IMR-90 (cell line): ENCODE measurements around the gene ZNF268. TPM values are rescaled to one million over a fixed set of nuclear protein-coding genes. Genes with fewer than 3 reads are reported as not detected.

Experiments used
- ATAC-seq: fragments of 200-7000 bp; cut with Tn5 transposase; 2 replicates; pipeline ENCODE4 v1.9.1; 2020; ENCODE audit warnings: low read depth, mild to moderate bottlenecking, moderate library complexity
- BruUV-seq: library from RNA; stranded (reverse); fragments of 400-500 nt; replicated peaks from 2 replicates; lab custom pipeline; 2021; lab: Mats Ljungman, UMichigan
- CTCF ChIA-PET: fragments of 300-600 bp; formaldehyde crosslinking; extraction: SDS; loops from one replicate; lab custom pipeline; 2021; ENCODE audit warnings: antibody characterized with exemption; lab: Yijun Ruan, JAX
- POLR2A ChIA-PET: fragments of 300-600 bp; sonication (Branson Sonifier 250); formaldehyde crosslinking; loops from one replicate; lab custom pipeline; 2022; ENCODE audit warnings: antibody characterized with exemption; ENCODE audit not compliant: unreplicated experiment; lab: Charles Lee
- DNase-seq: peaks from one replicate; pipeline ENCODE4 v3.0.0; 2013
- H2AFZ ChIP-seq: replicated peaks from 2 replicates; pipeline ENCODE3; 2013; ENCODE audit warnings: low read length, mild to moderate bottlenecking; ENCODE audit not compliant: poor library complexity
- H2AK5ac ChIP-seq: 2 replicates; pipeline ENCODE4 v1.6.1; 2013; ENCODE audit warnings: low read depth, low read length, inconsistent platforms
- H2AK9ac ChIP-seq: replicated peaks from 2 replicates; pipeline ENCODE3; 2013; ENCODE audit warnings: mild to moderate bottlenecking, low read depth, low read length, moderate library complexity; ENCODE audit not compliant: poor library complexity
- H2BK120ac ChIP-seq: 2 replicates; pipeline ENCODE4 v1.6.1; 2013; ENCODE audit warnings: low read depth, low read length, inconsistent platforms
- H2BK15ac ChIP-seq: 3 replicates; pipeline ENCODE4 v1.6.1; 2013; ENCODE audit warnings: low read depth, low read length, inconsistent platforms
- H2BK20ac ChIP-seq: 2 replicates; pipeline ENCODE4 v1.6.1; 2013; ENCODE audit warnings: low read depth, mild to moderate bottlenecking, inconsistent platforms, low read length, moderate library complexity
- H2BK5ac ChIP-seq: 2 replicates; pipeline ENCODE4 v1.6.1; 2013; ENCODE audit warnings: mild to moderate bottlenecking, low read depth, low read length, inconsistent platforms; ENCODE audit not compliant: poor library complexity, severe bottlenecking
- H3K14ac ChIP-seq: replicated peaks from 2 replicates; pipeline ENCODE4 v1.6.1; 2013; ENCODE audit warnings: low read depth, low read length, inconsistent platforms
- H3K18ac ChIP-seq: 2 replicates; pipeline ENCODE4 v1.6.1; 2013; ENCODE audit warnings: low read depth, low read length, control low read depth
- H3K23ac ChIP-seq: 2 replicates; pipeline ENCODE4 v1.6.1; 2013; ENCODE audit warnings: low read depth, low read length, inconsistent platforms
- H3K27ac ChIP-seq: 2 replicates; pipeline ENCODE4 v1.5.1; 2013; ENCODE audit warnings: mild to moderate bottlenecking, control low read depth, low read length; ENCODE audit not compliant: insufficient read depth
- H3K27me3 ChIP-seq: 2 replicates; pipeline ENCODE4 v1.6.1; 2013; ENCODE audit warnings: low read length; ENCODE audit not compliant: control insufficient read depth, insufficient read depth
- H3K36me3 ChIP-seq: 2 replicates; pipeline ENCODE4 v1.6.1; 2013; ENCODE audit warnings: low read length, mixed read lengths; ENCODE audit not compliant: control insufficient read depth, insufficient read depth
- H3K4ac ChIP-seq: 2 replicates; pipeline ENCODE4 v1.6.1; 2013; ENCODE audit warnings: low read depth, low read length, inconsistent platforms
- H3K4me1 ChIP-seq: 2 replicates; pipeline ENCODE4 v1.6.1; 2013; ENCODE audit warnings: low read length, mixed read lengths; ENCODE audit not compliant: control insufficient read depth, insufficient read depth
- H3K4me2 ChIP-seq: 2 replicates; pipeline ENCODE4 v1.6.1; 2013; ENCODE audit warnings: low read depth, mild to moderate bottlenecking, control low read depth, low read length, moderate library complexity
- H3K4me3 ChIP-seq: 2 replicates; pipeline ENCODE4 v1.5.1; 2013; ENCODE audit warnings: low read depth, mild to moderate bottlenecking, control low read depth, low read length, moderate library complexity; ENCODE audit not compliant: insufficient read depth
- H3K56ac ChIP-seq: 2 replicates; pipeline ENCODE4 v1.6.1; 2013; ENCODE audit warnings: low read length, inconsistent platforms; ENCODE audit not compliant: insufficient read depth; ENCODE audit errors: extremely low read depth
- H3K79me1 ChIP-seq, 2 experiments: 2 replicates each; pipeline ENCODE4 v1.6.1; 2013; ENCODE audit warnings: low read length in 2 of 2, inconsistent platforms in 1 of 2, low read depth in 1 of 2
- H3K9ac ChIP-seq: 2 replicates; pipeline ENCODE4 v1.6.1; 2013; ENCODE audit warnings: low read depth, low read length, control low read depth
- H3K9me1 ChIP-seq: 2 replicates; pipeline ENCODE4 v1.6.1; 2013; ENCODE audit warnings: low read length, inconsistent platforms; ENCODE audit not compliant: insufficient read depth
- H3K9me3 ChIP-seq: 2 replicates; pipeline ENCODE4 v1.6.1; 2013; ENCODE audit warnings: low read length; ENCODE audit not compliant: control insufficient read depth, insufficient read depth
- H4K20me1 ChIP-seq: 2 replicates; pipeline ENCODE4 v1.6.1; 2013; ENCODE audit warnings: low read length, inconsistent platforms; ENCODE audit not compliant: insufficient read depth
- H4K5ac ChIP-seq: 2 replicates; pipeline ENCODE4 v1.6.1; 2013; ENCODE audit warnings: mild to moderate bottlenecking, low read depth, low read length, control low read depth
- H4K8ac ChIP-seq, 2 experiments: 2 replicates each; pipeline ENCODE4 v1.6.1; 2013; ENCODE audit warnings: low read depth in 2 of 2, low read length in 2 of 2, control low read depth in 1 of 2, inconsistent platforms in 1 of 2
- H4K91ac ChIP-seq: 2 replicates; pipeline ENCODE4 v1.6.1; 2013; ENCODE audit warnings: low read depth, low read length, inconsistent platforms; ENCODE audit not compliant: insufficient read depth
- BHLHE40 ChIP-seq: fragments of 150-350 bp; IDR thresholded peaks from 2 replicates; pipeline ENCODE4 v1.6.1; 2016; ENCODE audit warnings: mild to moderate bottlenecking, low read depth, low read length
- CEBPB ChIP-seq: IDR thresholded peaks from 2 replicates; pipeline ENCODE4 v1.6.1; 2012; ENCODE audit warnings: low read depth, low read length, improper control_type of control experiment
- CHD1 ChIP-seq: IDR thresholded peaks from 2 replicates; pipeline ENCODE4 v1.6.1; 2012; ENCODE audit warnings: low read depth, low read length, improper control_type of control experiment
- ELK1 ChIP-seq: fragments of 150-350 bp; IDR thresholded peaks from 2 replicates; pipeline ENCODE4 v1.6.1; 2016; ENCODE audit warnings: low read depth, mild to moderate bottlenecking, low read length, moderate library complexity, borderline replicate concordance
- FOS ChIP-seq: fragments of 150-350 bp; IDR thresholded peaks from 2 replicates; pipeline ENCODE4 v1.6.1; 2016; ENCODE audit warnings: low read depth, low read length
- MAFK ChIP-seq: IDR thresholded peaks from 2 replicates; pipeline ENCODE4 v1.6.1; 2012; ENCODE audit warnings: low read depth, low read length, improper control_type of control experiment
- MAZ ChIP-seq: IDR thresholded peaks from 2 replicates; pipeline ENCODE4 v1.6.1; 2012; ENCODE audit warnings: low read depth, mild to moderate bottlenecking, low read length, improper control_type of control experiment, moderate library complexity, borderline replicate concordance
- MXI1 ChIP-seq: IDR thresholded peaks from 2 replicates; pipeline ENCODE4 v1.6.1; 2012; ENCODE audit warnings: low read depth, mild to moderate bottlenecking, low read length, moderate library complexity, borderline replicate concordance
- NFE2L2 ChIP-seq: fragments of 150-350 bp; IDR thresholded peaks from 2 replicates; pipeline ENCODE4 v1.6.1; 2016; ENCODE audit warnings: low read depth, mild to moderate bottlenecking, low read length
- POLR2A ChIP-seq: IDR thresholded peaks from 2 replicates; pipeline ENCODE4 v1.6.1; 2012; ENCODE audit warnings: mild to moderate bottlenecking, low read depth, low read length
- RAD21 ChIP-seq: IDR thresholded peaks from 2 replicates; pipeline ENCODE4 v1.6.1; 2012; ENCODE audit warnings: low read length, improper control_type of control experiment
- RFX5 ChIP-seq: IDR thresholded peaks from 2 replicates; pipeline ENCODE4 v1.8.0; 2012; ENCODE audit warnings: low read depth, mild to moderate bottlenecking, low read length, moderate library complexity
- USF2 ChIP-seq: fragments of 150-350 bp; IDR thresholded peaks from 2 replicates; pipeline ENCODE4 v1.6.1; 2017; ENCODE audit warnings: mild to moderate bottlenecking, antibody characterized with exemption, low read length, low read depth
- WGBS, 2 experiments: methylation state at CpG; one replicate each; pipeline versions ENCODE4 v1.1.5 to v1.1.7; 2013; ENCODE audit warnings: missing lambda C conversion rate in 2 of 2; ENCODE audit not compliant: insufficient read length in 1 of 2; ENCODE audit errors: extremely low coverage in 2 of 2; 5-methylcytosine and 5-hydroxymethylcytosine counted together
- dilution Hi-C: fragments of 300-500 bp; cut with HindIII; formaldehyde crosslinking; loops from one replicate; pipeline ENCODE4 v1.14.3; 2018; ENCODE audit warnings: low sequenced_read_pairs; ENCODE audit not compliant: unreplicated experiment
- in situ Hi-C: fragments of 300-500 bp; cut with MboI; formaldehyde crosslinking; loops from 3 replicates; pipeline ENCODE4 v1.14.3; 2019; ENCODE audit warnings: low sequenced_read_pairs, inconsistent platforms, mixed read lengths
- intact Hi-C: fragments of 100-400 bp; cut with micrococcal nuclease; formaldehyde crosslinking; loops from 2 replicates; pipeline ENCODE4 v1.10.0; 2022
- polyA plus RNA-seq, 3 experiments: library from polyadenylated mRNA; depleted of rRNA; stranded (reverse); fragments of >200 nt; gene quantifications; 2 replicates each; pipeline ENCODE4 v1.2.3, GENCODE V29; 2012; ENCODE audit warnings: low replicate concordance in 1 of 3
- total RNA-seq: library from RNA; depleted of rRNA; stranded (reverse); fragments of >200 nt; gene quantifications from 2 replicates; pipeline ENCODE4 v1.2.3, GENCODE V29; 2012

ZNF268 gene
- total and polyA plus RNA-seq, 2 of the 4 experiments (the other 2 are of a cell fraction), result 6.7 to 54.5 TPM

- no TSS peak for BruUV-seq
- no peak overlapping the region for H3K4me2 ChIP-seq
- no peak overlapping the region for H3K23ac ChIP-seq
- H3K4me1 ChIP-seq, result no peaks in the 10 kb centered on the region
- H3K27ac ChIP-seq, result no peak overlapping the region
- H3K27me3 ChIP-seq, result no peaks in the 10 kb centered on the region
- H3K4ac ChIP-seq, result no peak overlapping the region
- no peak overlapping the region for H3K4me3 ChIP-seq
- dilution Hi-C loops, result no loop called here
- DNase-seq, result no peak
- H4K5ac ChIP-seq, result no peak overlapping the region
- H4K8ac ChIP-seq, result no peak overlapping the region
- no peaks in the 10 kb centered on the region for H3K9me1 ChIP-seq
- WGBS, 2 experiments, result 60% methylated on average over 2 of the region's 12 CpGs; no CpG with 5 or more reads in 1 of the 2 experiments
- no peak overlapping the region for H2BK15ac ChIP-seq
- H2BK5ac ChIP-seq, result no peak overlapping the region
- H2BK20ac ChIP-seq, result no peak overlapping the region
- no peaks in the 10 kb centered on the region for H4K20me1 ChIP-seq
- H3K36me3 ChIP-seq, result no peaks in the 10 kb centered on the region
- no peak overlapping the region for H2AK5ac ChIP-seq
- in situ Hi-C loops, result no loop called here
- no peak overlapping the region for H3K18ac ChIP-seq
- H2AFZ ChIP-seq, result no peak overlapping the region
- H2BK120ac ChIP-seq, result no peak overlapping the region
- ChIA-PET POLR2A (no interaction called here), CTCF (no interaction called here)
- H3K14ac ChIP-seq, result no peak overlapping the region
- TF ChIP-seq MXI1 (no peak), FOS (no peak), BHLHE40 (no peak), CEBPB (no peak), CHD1 (no peak), RFX5 (no peak), POLR2A (no peak), NFE2L2 (no peak), USF2 (no peak), RAD21 (no peak), MAZ (no peak), MAFK (no peak), ELK1 (no peak)
- no peak overlapping the region for H2AK9ac ChIP-seq
- H3K9me3 ChIP-seq, result peaks cover 47% of the 10 kb centered on the region
- H4K91ac ChIP-seq, result no peak overlapping the region
- no peak overlapping the region for H3K56ac ChIP-seq
- no peaks in the 10 kb centered on the region for H3K79me1 ChIP-seq
- no peak overlapping the region for H3K9ac ChIP-seq
- intact Hi-C loops, result no loop called here
- no peak for ATAC-seq
Observed at GRCh38 chr12:133236556-133236955, 55.3 kb downstream of the ZNF268 start.
